Neuronal stem cell (in vitro differentiated cells): ENCODE results near the gene USP2.

Experiments used
- DNase-seq: peaks from one replicate; pipeline ENCODE4 v3.0.0-alpha.2; 2013; ENCODE audit warnings: low spot score
- H2AFZ ChIP-seq: one replicate; pipeline ENCODE4 v1.6.1; 2013; ENCODE audit warnings: mild to moderate bottlenecking, low read length, inconsistent platforms
- H2AK5ac ChIP-seq: 2 replicates; pipeline ENCODE4 v1.6.1; 2013; ENCODE audit warnings: low read depth, mild to moderate bottlenecking, inconsistent platforms, low read length, moderate library complexity, mixed read lengths
- H2BK120ac ChIP-seq: 2 replicates; pipeline ENCODE4 v1.6.1; 2013; ENCODE audit warnings: low read depth, mild to moderate bottlenecking, inconsistent platforms, low read length, moderate library complexity, mixed read lengths
- H2BK12ac ChIP-seq: one replicate; pipeline ENCODE4 v1.6.1; 2013; ENCODE audit warnings: low read length, inconsistent platforms
- H2BK15ac ChIP-seq: 2 replicates; pipeline ENCODE4 v1.6.1; 2013; ENCODE audit warnings: mild to moderate bottlenecking, low read length, inconsistent platforms, mixed read lengths
- H2BK5ac ChIP-seq: one replicate; pipeline ENCODE4 v1.6.1; 2013; ENCODE audit warnings: inconsistent platforms, mild to moderate bottlenecking, low read length, moderate library complexity
- H3K14ac ChIP-seq: one replicate; pipeline ENCODE4 v1.6.1; 2013; ENCODE audit warnings: low read length, inconsistent platforms
- H3K18ac ChIP-seq: 2 replicates; pipeline ENCODE4 v1.6.1; 2013; ENCODE audit warnings: low read length, inconsistent platforms
- H3K23ac ChIP-seq: 2 replicates; pipeline ENCODE4 v1.6.1; 2013; ENCODE audit warnings: low read depth, mild to moderate bottlenecking, mixed read lengths, low read length, inconsistent platforms; ENCODE audit not compliant: poor library complexity
- H3K27ac ChIP-seq: replicated peaks from 3 replicates; pipeline ENCODE4 v1.5.1; 2013; ENCODE audit warnings: low read length, inconsistent platforms
- H3K27me3 ChIP-seq, 3 experiments: 2 replicates each; pipeline ENCODE4 v1.6.1; 2013; ENCODE audit warnings: low read length in 3 of 3, mild to moderate bottlenecking in 2 of 3, inconsistent platforms in 1 of 3, low read depth in 1 of 3, mixed read lengths in 1 of 3, moderate library complexity in 1 of 3; ENCODE audit not compliant: control insufficient read depth in 3 of 3, insufficient read depth in 3 of 3
- H3K36me3 ChIP-seq, 2 donors: replicated peaks in 1 of 2; 2 replicates each; pipeline ENCODE4 v1.6.1; 2013; ENCODE audit warnings: low read length in 2 of 2; ENCODE audit not compliant: control insufficient read depth in 2 of 2, insufficient read depth in 2 of 2
- H3K4ac ChIP-seq: 2 replicates; pipeline ENCODE4 v1.6.1; 2013; ENCODE audit warnings: inconsistent platforms, mild to moderate bottlenecking, low read length, moderate library complexity
- H3K4me1 ChIP-seq, 2 donors: 1 replicate in 1 of 2; 2 replicates in 1 of 2; pipeline ENCODE4 v1.6.1; 2013; ENCODE audit warnings: low read length in 2 of 2, low read depth in 1 of 2; ENCODE audit not compliant: control insufficient read depth in 2 of 2, insufficient read depth in 1 of 2
- H3K4me2 ChIP-seq: one replicate; pipeline ENCODE4 v1.6.1; 2013; ENCODE audit warnings: mild to moderate bottlenecking, low read length, inconsistent platforms; ENCODE audit not compliant: insufficient read depth, poor library complexity, severe bottlenecking
- H3K4me3 ChIP-seq, 2 donors: 2 replicates each; pipeline ENCODE4 v1.5.1; 2013; ENCODE audit warnings: low read length in 2 of 2, mild to moderate bottlenecking in 2 of 2, inconsistent platforms in 1 of 2, moderate library complexity in 1 of 2
- H3K79me1 ChIP-seq: one replicate; pipeline ENCODE4 v1.6.1; 2013; ENCODE audit warnings: low read depth, mild to moderate bottlenecking, inconsistent platforms, low read length, moderate library complexity
- H3K9ac ChIP-seq: one replicate; pipeline ENCODE4 v1.6.1; 2013; ENCODE audit warnings: mild to moderate bottlenecking, low read depth, low read length, inconsistent platforms; ENCODE audit not compliant: poor library complexity
- H3K9me3 ChIP-seq, 2 donors: replicated peaks in 1 of 2; 2 replicates each; pipeline versions ENCODE3 to v1.6.1; 2013; ENCODE audit warnings: low read length in 2 of 2, mild to moderate bottlenecking in 2 of 2, inconsistent platforms in 1 of 2, low read depth in 1 of 2, mixed read lengths in 1 of 2, moderate library complexity in 1 of 2; ENCODE audit not compliant: control insufficient read depth in 2 of 2, insufficient read depth in 1 of 2
- H4K8ac ChIP-seq: one replicate; pipeline ENCODE4 v1.6.1; 2013; ENCODE audit warnings: low read depth, mild to moderate bottlenecking, inconsistent platforms, low read length, moderate library complexity
- H4K91ac ChIP-seq: one replicate; pipeline ENCODE4 v1.6.1; 2013; ENCODE audit warnings: low read length, low read depth, mild to moderate bottlenecking, inconsistent platforms; ENCODE audit not compliant: poor library complexity
- WGBS, 2 donors: extraction: QIAGEN DNeasy Blood & Tissue Kit; methylation state at CpG; one replicate each; pipeline ENCODE4 v1.1.7; 2013; ENCODE audit warnings: missing lambda C conversion rate in 2 of 2, mixed read lengths in 1 of 2; ENCODE audit not compliant: insufficient read length in 2 of 2, insufficient replicate concordance in 1 of 2; ENCODE audit errors: extremely low coverage in 2 of 2; 5-methylcytosine and 5-hydroxymethylcytosine counted together

The USP2 gene

DNA sequence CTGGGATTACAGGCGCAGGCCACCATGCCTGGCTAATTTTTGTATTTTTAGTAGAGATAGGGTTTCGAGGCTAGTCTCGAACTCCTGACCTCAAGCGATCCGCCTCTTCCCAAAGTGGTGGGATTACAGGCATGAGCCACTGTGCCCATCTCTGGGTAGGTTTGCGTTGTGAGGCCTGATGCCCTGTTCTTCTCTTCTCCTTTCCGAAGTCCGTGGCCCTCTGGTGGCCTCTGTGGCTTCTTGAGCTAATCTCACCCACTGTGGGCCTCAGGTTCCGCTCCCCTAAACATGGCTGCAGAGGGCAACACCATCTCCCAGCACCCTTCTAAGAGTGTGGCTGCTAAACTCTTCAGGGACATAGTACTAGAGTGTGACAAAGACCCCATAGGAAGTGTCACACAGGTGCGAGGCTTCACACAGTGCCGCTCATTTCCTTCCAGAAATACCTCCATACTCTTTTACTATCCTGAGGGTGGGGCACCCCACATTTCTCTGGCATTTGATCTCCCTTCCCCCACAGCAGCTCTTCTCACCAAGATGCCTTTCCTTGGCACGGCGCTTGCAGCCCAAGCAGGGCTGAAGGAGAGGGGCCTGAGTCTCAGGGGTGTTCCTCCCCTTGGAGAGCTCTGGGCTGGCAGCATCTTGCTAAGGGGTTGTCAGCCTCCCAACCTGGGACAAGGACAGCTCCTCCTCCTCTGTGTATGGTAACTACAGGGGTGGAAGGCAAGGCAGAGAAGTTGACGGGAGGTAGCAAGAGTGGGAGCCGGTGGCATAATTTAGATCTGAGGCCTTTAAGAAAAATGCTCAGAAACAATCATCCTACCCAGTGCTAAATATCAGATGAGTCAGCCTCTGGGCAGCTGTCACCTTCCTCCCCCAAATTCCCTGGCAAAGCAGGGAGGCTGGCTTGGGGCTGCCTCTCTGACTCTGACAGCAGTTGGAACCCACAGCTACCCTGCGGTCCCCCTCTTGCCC lies 35.4 kb upstream of the USP2 start:
- Histone ChIP-seq H3K4ac (no peak overlapping the region), H3K4me2 (no peak overlapping the region), H4K91ac (no peak overlapping the region), H4K8ac (no peak overlapping the region), H3K9me3 (no peaks in the 10 kb centered on the region), H2BK120ac (no peak overlapping the region), H2BK12ac (no peak overlapping the region), H3K4me1 (peaks cover 7 to 12% of the 10 kb centered on the region in 2 donors), H3K14ac (no peak overlapping the region), H3K79me1 (peaks cover 8% of the 10 kb centered on the region), H3K9ac (peak overlapping the region; percentile 25), H2BK15ac (no peak overlapping the region), H3K18ac (no peak overlapping the region), H2AFZ (no peak overlapping the region), H2AK5ac (no peak overlapping the region), H3K27ac (no peak overlapping the region), H2BK5ac (no peak overlapping the region), H3K27me3 (peaks cover 0 to 1% (median 0%) of the 10 kb centered on the region in 3 experiments), H3K4me3 (no peak overlapping the region), H3K23ac (no peak overlapping the region), H3K36me3 (peaks cover 10 to 16% of the 10 kb centered on the region in 2 donors)
- no peak for DNase-seq
- no CpG with 5 or more reads among the region's 16 CpGs for WGBS, 2 donors

DNA sequence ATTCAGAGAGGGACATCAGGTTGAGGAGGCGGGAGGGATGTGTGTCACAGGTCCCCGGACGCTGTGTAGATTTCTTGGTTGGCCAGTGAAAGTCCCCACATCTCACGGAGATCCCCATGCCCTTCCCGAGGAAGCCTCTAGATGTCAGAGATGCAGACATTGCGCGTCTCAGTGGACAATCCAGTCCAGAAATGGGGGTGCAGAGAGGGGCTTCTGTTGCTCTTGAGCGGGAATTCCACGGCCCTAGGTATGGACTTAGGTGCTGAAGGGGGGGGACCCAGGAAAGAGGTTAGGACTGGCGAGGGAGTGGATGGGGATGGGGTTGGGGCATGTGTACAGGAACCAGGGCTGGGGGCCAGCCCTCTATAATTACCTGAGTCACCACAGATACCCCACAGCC lies 34.5 kb upstream of the USP2 start:
- no CpG with 5 or more reads among the region's 10 CpGs for WGBS, 2 donors
- Histone ChIP-seq H3K27me3 (no peaks in the 10 kb centered on the region), H4K8ac (no peak overlapping the region), H3K4ac (no peak overlapping the region), H2BK12ac (no peak overlapping the region), H3K27ac (no peak overlapping the region), H3K4me3 (no peak overlapping the region), H3K4me2 (no peak overlapping the region), H2BK5ac (no peak overlapping the region), H3K9ac (no peak overlapping the region), H3K4me1 (peaks cover 3 to 4% of the 10 kb centered on the region in 2 donors), H2BK15ac (no peak overlapping the region), H3K79me1 (peaks cover 7% of the 10 kb centered on the region), H2AFZ (no peak overlapping the region), H3K36me3 (peaks cover 10 to 16% of the 10 kb centered on the region in 2 donors), H2AK5ac (no peak overlapping the region), H4K91ac (no peak overlapping the region), H3K23ac (no peak overlapping the region), H3K9me3 (no peaks in the 10 kb centered on the region), H3K18ac (no peak overlapping the region), H3K14ac (no peak overlapping the region), H2BK120ac (no peak overlapping the region)
- DNase-seq: no peak

DNA sequence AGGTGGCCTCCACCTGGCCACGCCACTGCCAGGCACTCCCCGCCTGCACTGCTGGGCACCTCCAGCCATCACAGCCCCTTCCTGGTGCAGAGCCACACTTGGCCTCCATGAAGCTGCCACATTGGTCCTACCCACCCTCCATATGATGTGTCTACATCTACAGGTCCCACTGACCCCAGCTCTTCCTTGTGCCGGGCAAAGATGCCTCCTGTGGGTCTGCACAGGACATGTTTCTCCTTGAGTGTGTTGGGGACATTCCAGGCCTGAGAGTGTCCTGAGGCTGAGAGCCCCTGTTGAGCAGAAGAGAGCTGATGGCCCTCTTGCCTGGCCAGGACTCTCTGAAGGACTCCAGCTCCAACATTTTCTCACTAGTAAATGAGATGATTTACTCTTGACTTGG lies 34.0 kb upstream of the USP2 start:
- no peak overlapping the region for H3K4me3 ChIP-seq
- no peak for DNase-seq
- no peak overlapping the region for H2AFZ ChIP-seq
- H3K23ac ChIP-seq: no peak overlapping the region
- no peak overlapping the region for H2BK120ac ChIP-seq
- H3K4me1 ChIP-seq: peaks cover 0 to 1% of the 10 kb centered on the region in 2 donors
- H4K8ac ChIP-seq: no peak overlapping the region
- no peak overlapping the region for H3K4me2 ChIP-seq
- no peak overlapping the region for H3K27ac ChIP-seq
- H3K14ac ChIP-seq: no peak overlapping the region
- H3K79me1 ChIP-seq: peaks cover 3% of the 10 kb centered on the region
- no peak overlapping the region for H2BK15ac ChIP-seq
- no peak overlapping the region for H3K9ac ChIP-seq
- H4K91ac ChIP-seq: no peak overlapping the region
- no peak overlapping the region for H3K4ac ChIP-seq
- WGBS, 2 donors: no CpG with 5 or more reads among the region's 3 CpGs
- no peak overlapping the region for H2BK12ac ChIP-seq
- H3K18ac ChIP-seq: peak overlapping the region; percentile 36
- no peak overlapping the region for H2AK5ac ChIP-seq
- no peak overlapping the region for H2BK5ac ChIP-seq
- H3K36me3 ChIP-seq: peaks cover 10 to 14% of the 10 kb centered on the region in 2 donors
- H3K9me3 ChIP-seq: no peaks in the 10 kb centered on the region
- H3K27me3 ChIP-seq: no peaks in the 10 kb centered on the region

DNA sequence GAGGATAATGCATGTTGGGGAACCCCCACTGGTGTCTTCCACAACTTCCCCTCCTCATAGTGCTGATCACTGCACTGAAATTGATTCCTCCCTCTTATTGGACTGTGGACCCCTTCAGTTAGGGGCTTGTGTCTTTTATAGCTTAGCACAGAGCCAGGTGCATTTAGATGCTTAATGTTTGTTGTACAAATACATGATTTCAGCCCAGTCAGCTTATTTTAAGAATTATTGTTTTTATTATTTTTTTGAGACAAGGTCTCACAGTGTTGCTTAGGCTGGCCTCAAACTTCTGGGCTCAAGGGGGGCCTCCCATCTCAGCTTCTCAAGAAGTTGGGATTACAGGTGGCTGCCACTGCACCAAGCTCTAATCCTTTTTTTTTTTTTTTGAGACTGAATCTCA lies 33.2 kb upstream of the USP2 start:
- no peak overlapping the region for H2BK120ac ChIP-seq
- peaks cover 6 to 10% of the 10 kb centered on the region in 2 donors for H3K36me3 ChIP-seq
- H3K9me3 ChIP-seq: no peaks in the 10 kb centered on the region
- no peak overlapping the region for H3K9ac ChIP-seq
- no peak overlapping the region for H3K4ac ChIP-seq
- H3K4me3 ChIP-seq: no peak overlapping the region
- H3K4me1 ChIP-seq: peaks cover 0 to 1% of the 10 kb centered on the region in 2 donors
- H3K4me2 ChIP-seq: no peak overlapping the region
- H4K91ac ChIP-seq: no peak overlapping the region
- no peak for DNase-seq
- H4K8ac ChIP-seq: no peak overlapping the region
- no peak overlapping the region for H2AFZ ChIP-seq
- no peaks in the 10 kb centered on the region for H3K27me3 ChIP-seq
- no peak overlapping the region for H3K23ac ChIP-seq
- H2AK5ac ChIP-seq: no peak overlapping the region
- H3K18ac ChIP-seq: no peak overlapping the region
- no peaks in the 10 kb centered on the region for H3K79me1 ChIP-seq
- no peak overlapping the region for H2BK12ac ChIP-seq
- H3K14ac ChIP-seq: no peak overlapping the region
- no peak overlapping the region for H3K27ac ChIP-seq
- H2BK5ac ChIP-seq: no peak overlapping the region
- no peak overlapping the region for H2BK15ac ChIP-seq
